Suprapubic skin (tissue), 4 donors: ENCODE measurements around the gene LSM11. TPM values are rescaled to one million over a fixed set of nuclear protein-coding genes. Genes with fewer than 3 reads are reported as not detected.

Experiments used
- DNase-seq, 2 donors: peaks; one replicate each; pipeline ENCODE4 v3.0.0-alpha.2; 2019; ENCODE audit warnings: low spot score in 2 of 2
- H3K27ac ChIP-seq: fragments of 200-600 bp; sonication (generic); one replicate; pipeline ENCODE4 v1.5.1; 2019
- H3K27me3 ChIP-seq: fragments of 200-600 bp; sonication (generic); one replicate; pipeline ENCODE4 v1.5.1; 2019
- H3K36me3 ChIP-seq: fragments of 200-600 bp; sonication (generic); one replicate; pipeline ENCODE4 v1.5.1; 2019
- H3K4me1 ChIP-seq: fragments of 200-600 bp; sonication (generic); one replicate; pipeline ENCODE4 v1.5.1; 2019
- H3K4me3 ChIP-seq: fragments of 200-600 bp; sonication (generic); one replicate; pipeline ENCODE4 v1.5.1; 2019; ENCODE audit warnings: mild to moderate bottlenecking
- H3K9me3 ChIP-seq: fragments of 200-600 bp; sonication (generic); one replicate; pipeline ENCODE4 v1.5.1; 2019
- EP300 ChIP-seq: sonication (generic); formaldehyde crosslinking; IDR thresholded peaks from one replicate; pipeline ENCODE4 v1.6.1; 2017; ENCODE audit warnings: antibody characterized with exemption
- POLR2A ChIP-seq, 2 donors: fragments of 450-650 bp; IDR thresholded peaks; one replicate each; pipeline ENCODE4 v1.6.1; 2017; ENCODE audit warnings: antibody characterized with exemption in 2 of 2, mild to moderate bottlenecking in 2 of 2, moderate library complexity in 2 of 2
- POLR2AphosphoS5 ChIP-seq, 3 donors: sonication (generic); formaldehyde crosslinking; IDR thresholded peaks; one replicate each; pipeline ENCODE4 v1.6.1; 2017; ENCODE audit warnings: antibody characterized with exemption in 3 of 3
- WGBS: methylation state at CpG from one replicate; pipeline ENCODE4 v1.1.5; 2018; 5-methylcytosine and 5-hydroxymethylcytosine counted together
- total RNA-seq, 4 donors: library from RNA; depleted of rRNA; stranded (reverse); fragments of >200 nt; gene quantifications; one replicate each; pipeline ENCODE4 v1.1.0, GENCODE V29; 2016
- TF ChIP-seq, protein P1 (sequence below), 2 donors: fragments of 200-600 bp in 1 of 2; fragments of 450-650 bp in 1 of 2; sonication (generic) in 1 of 2; IDR thresholded peaks; one replicate each; pipeline ENCODE4 v1.5.1; 2016 to 2019; ENCODE audit warnings: antibody characterized with exemption in 2 of 2, mild to moderate bottlenecking in 1 of 2, moderate library complexity in 1 of 2

LSM11 gene
- total RNA-seq, 4 donors from 2014 or later: 2.9 to 5.2 (median 3.6) TPM

- no peak for DNase-seq
Measured at GRCh38 chr5:157766442-157766841, 22.9 kb downstream of the LSM11 start.

GRCh38 chr5:157766902-157767301 is 23.4 kb downstream of the LSM11 start:
- Histone ChIP-seq H3K27me3 (no peaks in the 10 kb centered on the region), H3K9me3 (no peaks in the 10 kb centered on the region), H3K36me3 (no peaks in the 10 kb centered on the region), H3K4me1 (peaks cover 13% of the 10 kb centered on the region), H3K27ac (no peak overlapping the region), H3K4me3 (no peak overlapping the region)
- 85% methylated on average over 1 of the region's 1 CpG for WGBS
- no peak for DNase-seq
- TF ChIP-seq, protein P1, sequence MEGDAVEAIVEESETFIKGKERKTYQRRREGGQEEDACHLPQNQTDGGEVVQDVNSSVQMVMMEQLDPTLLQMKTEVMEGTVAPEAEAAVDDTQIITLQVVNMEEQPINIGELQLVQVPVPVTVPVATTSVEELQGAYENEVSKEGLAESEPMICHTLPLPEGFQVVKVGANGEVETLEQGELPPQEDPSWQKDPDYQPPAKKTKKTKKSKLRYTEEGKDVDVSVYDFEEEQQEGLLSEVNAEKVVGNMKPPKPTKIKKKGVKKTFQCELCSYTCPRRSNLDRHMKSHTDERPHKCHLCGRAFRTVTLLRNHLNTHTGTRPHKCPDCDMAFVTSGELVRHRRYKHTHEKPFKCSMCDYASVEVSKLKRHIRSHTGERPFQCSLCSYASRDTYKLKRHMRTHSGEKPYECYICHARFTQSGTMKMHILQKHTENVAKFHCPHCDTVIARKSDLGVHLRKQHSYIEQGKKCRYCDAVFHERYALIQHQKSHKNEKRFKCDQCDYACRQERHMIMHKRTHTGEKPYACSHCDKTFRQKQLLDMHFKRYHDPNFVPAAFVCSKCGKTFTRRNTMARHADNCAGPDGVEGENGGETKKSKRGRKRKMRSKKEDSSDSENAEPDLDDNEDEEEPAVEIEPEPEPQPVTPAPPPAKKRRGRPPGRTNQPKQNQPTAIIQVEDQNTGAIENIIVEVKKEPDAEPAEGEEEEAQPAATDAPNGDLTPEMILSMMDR (IDR thresholded peaks at IDR 0.05): no peak
- no peak for TF ChIP-seq POLR2AphosphoS5 (IDR thresholded peaks at IDR 0.05)
- TF ChIP-seq POLR2A (IDR thresholded peaks at IDR 0.05): no peak

More at GRCh38 chr5:157766442-157766841, 22.9 kb downstream of the LSM11 start:
- Histone ChIP-seq H3K36me3 (no peaks in the 10 kb centered on the region), H3K27me3 (no peaks in the 10 kb centered on the region), H3K27ac (no peak overlapping the region), H3K4me1 (peaks cover 13% of the 10 kb centered on the region), H3K9me3 (no peaks in the 10 kb centered on the region), H3K4me3 (no peak overlapping the region)
- TF ChIP-seq, protein P1 (IDR thresholded peaks at IDR 0.05): no peak
- TF ChIP-seq POLR2AphosphoS5 (IDR thresholded peaks at IDR 0.05): no peak
- no peak for TF ChIP-seq EP300
- no peak for TF ChIP-seq POLR2A (IDR thresholded peaks at IDR 0.05)
- WGBS: 93% methylated on average over 7 of the region's 7 CpGs

DNA sequence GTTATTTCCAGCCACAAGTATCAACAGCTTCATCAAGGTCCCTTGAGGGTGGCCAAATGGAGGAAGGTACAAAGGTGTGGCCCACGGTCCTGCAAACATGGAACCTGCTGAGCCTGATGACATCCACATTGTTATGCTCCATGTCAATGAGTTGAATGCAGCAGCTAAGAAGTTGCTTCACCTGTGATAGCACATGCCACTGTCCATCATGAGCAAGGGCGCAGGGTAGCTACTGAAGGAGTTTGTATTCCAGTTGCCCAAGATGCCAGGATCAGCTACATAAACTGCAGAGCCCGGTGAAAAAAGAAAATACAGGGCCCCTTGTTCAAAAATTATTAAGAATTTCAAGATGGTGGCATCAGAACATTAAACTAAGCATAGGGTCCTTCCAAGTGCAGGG is 24.2 kb downstream of the LSM11 start:
- Histone ChIP-seq H3K27ac (no peak overlapping the region), H3K9me3 (no peaks in the 10 kb centered on the region), H3K36me3 (no peaks in the 10 kb centered on the region), H3K4me1 (peaks cover 9% of the 10 kb centered on the region), H3K27me3 (no peaks in the 10 kb centered on the region), H3K4me3 (no peak overlapping the region)
- 57% methylated on average over 3 of the region's 3 CpGs for WGBS
- no peak for TF ChIP-seq EP300
- TF ChIP-seq POLR2A (IDR thresholded peaks at IDR 0.05): no peak
- TF ChIP-seq, protein P1 (IDR thresholded peaks at IDR 0.05): no peak
- no peak for TF ChIP-seq POLR2AphosphoS5 (IDR thresholded peaks at IDR 0.05)
- no peak for DNase-seq

DNA sequence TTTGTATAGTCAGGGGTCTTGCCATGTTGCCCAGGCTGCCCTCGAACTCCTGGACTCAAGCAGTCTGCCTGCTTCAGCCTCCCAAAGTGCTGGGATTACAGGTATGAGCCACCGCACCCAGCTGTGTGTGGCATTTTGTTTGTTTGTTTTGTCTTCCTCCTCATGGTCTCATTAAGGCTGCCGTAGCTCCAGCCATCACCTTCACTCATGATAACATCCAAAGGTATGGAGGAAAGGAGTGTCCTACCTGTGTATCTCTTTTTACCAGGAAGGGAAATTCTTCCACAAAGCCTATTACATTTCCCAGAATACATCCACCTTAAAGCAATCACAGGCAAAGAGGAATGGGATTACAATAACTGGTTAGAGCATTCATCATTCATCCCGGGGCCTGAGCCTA is 27.2 kb downstream of the LSM11 start:
- TF ChIP-seq, protein P1 (IDR thresholded peaks at IDR 0.05): no peak
- TF ChIP-seq POLR2AphosphoS5 (IDR thresholded peaks at IDR 0.05) (no peak), POLR2A (IDR thresholded peaks at IDR 0.05) (no peak), EP300 (no peak)
- no peak for DNase-seq
- H3K4me3 ChIP-seq: no peak overlapping the region

DNA sequence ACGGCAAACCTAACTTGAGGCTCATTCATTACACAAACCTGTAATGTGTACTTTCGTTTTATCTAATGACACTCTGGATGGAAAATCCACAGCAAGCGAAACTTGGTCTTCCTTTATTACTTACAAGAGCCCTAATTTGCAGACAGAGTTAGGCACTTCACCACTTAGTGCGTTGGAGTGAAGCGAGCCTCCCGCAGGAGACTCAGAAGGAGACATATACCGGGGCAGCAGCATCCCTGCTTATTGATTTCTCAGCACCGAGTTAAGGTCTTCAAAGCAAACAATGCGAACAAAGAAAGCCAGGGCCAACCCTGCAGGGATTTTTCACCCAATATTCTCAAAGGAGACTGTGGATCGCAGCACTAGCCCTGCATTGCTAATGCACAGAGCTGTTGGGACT is 28.6 kb downstream of the LSM11 start:
- no peak for DNase-seq
- Histone ChIP-seq H3K36me3 (no peaks in the 10 kb centered on the region), H3K4me1 (peaks cover 9% of the 10 kb centered on the region), H3K27ac (no peak overlapping the region), H3K4me3 (no peak overlapping the region), H3K27me3 (no peaks in the 10 kb centered on the region), H3K9me3 (no peaks in the 10 kb centered on the region)
- TF ChIP-seq POLR2A (IDR thresholded peaks at IDR 0.05) (no peak), EP300 (no peak), POLR2AphosphoS5 (IDR thresholded peaks at IDR 0.05) (no peak)
- TF ChIP-seq, protein P1 (IDR thresholded peaks at IDR 0.05): no peak
- 81% methylated on average over 9 of the region's 10 CpGs for WGBS

More for the DNA sequence above, 27.2 kb downstream of the LSM11 start:
- 94% methylated on average over 4 of the region's 4 CpGs for WGBS
- Histone ChIP-seq H3K9me3 (no peaks in the 10 kb centered on the region), H3K27me3 (no peaks in the 10 kb centered on the region), H3K36me3 (no peaks in the 10 kb centered on the region), H3K27ac (no peak overlapping the region), H3K4me1 (peaks cover 9% of the 10 kb centered on the region)
